ENCODE data around the gene EFNB3. TPM values are rescaled to one million over a fixed set of nuclear protein-coding genes. Genes with fewer than 3 reads are reported as not detected.

Gene EFNB3
- total and polyA plus RNA-seq, 8 donors: 1.2 to 34.1 (median 30.4) TPM

GRCh38 chr17:7668482-7668881, 36.5 kb upstream of the EFNB3 start:
- Histone ChIP-seq H3K36me3 (peaks cover 0 to 76% of the 10 kb centered on the region in 2 donors), H3K4me1 (no peaks in the 10 kb centered on the region), H3K27me3 (no peaks in the 10 kb centered on the region), H3K27ac (no peak overlapping the region), H3K9me3 (peaks cover 0 to 4% of the 10 kb centered on the region in 2 donors), H3K4me3 (no peak overlapping the region)
- TF ChIP-seq CTCF (IDR thresholded peaks at IDR 0.05): no peak
- ATAC-seq (no peak), DNase-seq (peak in 1 of 4 donors; percentile 13)
- intact Hi-C loops (cut with DNase I): no loop called here

GRCh38 chr17:7673239-7673638, 31.8 kb upstream of the EFNB3 start:
- DNase-seq: peak in 1 of 4 donors; percentile 0
- peaks cover 0 to 8% of the 10 kb centered on the region in 2 donors for H3K9me3 ChIP-seq
- no peaks in the 10 kb centered on the region for H3K4me1 ChIP-seq
- ATAC-seq: no peak
- TF ChIP-seq CTCF (IDR thresholded peaks at IDR 0.05): peak in 1 of 2 donors; percentile 40
- H3K27me3 ChIP-seq: no peaks in the 10 kb centered on the region
- peaks cover 0 to 83% of the 10 kb centered on the region in 2 donors for H3K36me3 ChIP-seq
- H3K27ac ChIP-seq: no peak overlapping the region
- intact Hi-C loops (cut with DNase I): no loop called here
- no peak overlapping the region for H3K4me3 ChIP-seq

GRCh38 chr17:7674934-7675333, 30.1 kb upstream of the EFNB3 start:
- no peaks in the 10 kb centered on the region for H3K27me3 ChIP-seq
- intact Hi-C loops (cut with DNase I): no loop called here
- peaks cover 0 to 8% of the 10 kb centered on the region in 2 donors for H3K9me3 ChIP-seq
- H3K4me1 ChIP-seq: no peaks in the 10 kb centered on the region
- no peak overlapping the region for H3K4me3 ChIP-seq
- peaks cover 0 to 66% of the 10 kb centered on the region in 2 donors for H3K36me3 ChIP-seq
- ATAC-seq (no peak), DNase-seq (peak in 1 of 4 donors; percentile 39)
- no peak for TF ChIP-seq CTCF (IDR thresholded peaks at IDR 0.05)
- H3K27ac ChIP-seq: no peak overlapping the region

GRCh38 chr17:7676533-7676932, 28.5 kb upstream of the EFNB3 start:
- DNase-seq (peak in 1 of 4 donors; percentile 41), ATAC-seq (no peak)
- H3K27me3 ChIP-seq: no peaks in the 10 kb centered on the region
- intact Hi-C loops (cut with DNase I): no loop called here
- peaks cover 0 to 50% of the 10 kb centered on the region in 2 donors for H3K36me3 ChIP-seq
- H3K4me1 ChIP-seq: no peaks in the 10 kb centered on the region
- H3K9me3 ChIP-seq: peaks cover 0 to 8% of the 10 kb centered on the region in 2 donors
- no peak overlapping the region for H3K27ac ChIP-seq
- H3K4me3 ChIP-seq: no peak overlapping the region
- no peak for TF ChIP-seq CTCF (IDR thresholded peaks at IDR 0.05)

GRCh38 chr17:7677388-7678067, 27.5 kb upstream of the EFNB3 start:
- no peaks in the 10 kb centered on the region for H3K27me3 ChIP-seq
- intact Hi-C loops (cut with DNase I): no loop called here
- no peak overlapping the region for H3K27ac ChIP-seq
- DNase-seq (peak in 1 of 4 donors; percentile 1), ATAC-seq (no peak)
- no peaks in the 10 kb centered on the region for H3K4me1 ChIP-seq
- H3K4me3 ChIP-seq: no peak overlapping the region
- TF ChIP-seq CTCF (IDR thresholded peaks at IDR 0.05): no peak
- H3K36me3 ChIP-seq: peaks cover 0 to 40% of the 10 kb centered on the region in 2 donors
- H3K9me3 ChIP-seq: peaks cover 0 to 8% of the 10 kb centered on the region in 2 donors
